ENCODE results near the gene CSNK2A1. TPM values are rescaled to one million over a fixed set of nuclear protein-coding genes. Genes with fewer than 3 reads are reported as not detected.

Gene CSNK2A1
- total and polyA plus RNA-seq, 11 donors, result 30.3 to 136 (median 119) TPM

DNA sequence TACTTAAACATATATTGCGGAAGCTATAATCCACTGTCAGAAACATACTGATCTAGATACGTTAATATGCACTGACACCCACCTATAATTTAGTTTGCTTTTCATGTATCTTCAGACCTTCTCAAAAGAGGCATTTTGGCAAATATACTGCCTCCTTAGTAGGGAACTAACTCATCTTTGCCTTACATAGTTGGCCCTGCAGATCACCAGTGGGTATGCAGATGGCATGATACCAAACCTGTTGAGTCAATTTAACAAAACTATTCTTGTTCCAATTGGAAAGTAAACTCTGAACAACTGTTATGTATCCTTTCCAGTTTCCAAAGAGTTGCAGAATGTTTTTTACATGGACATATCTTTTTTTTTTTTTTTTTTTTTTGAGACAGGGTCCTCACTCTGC lies 45.6 kb downstream of the CSNK2A1 start:
- Histone ChIP-seq H3K4me1 (peaks cover 0 to 21% (median 6%) of the 10 kb centered on the region in 12 donors), H3K4me3 (no peak overlapping the region), H3K9me3 (no peaks in the 10 kb centered on the region), H3K27ac (no peak overlapping the region), H3K27me3 (no peaks in the 10 kb centered on the region), H3K36me3 (peaks cover 0 to 100% (median 96%) of the 10 kb centered on the region in 9 donors)
- WGBS, 4 donors, result 97 to 99% (median 98%) methylated on average over 2 of the region's 2 CpGs
- DNase-seq, result no peak
- no peak for TF ChIP-seq POLR2A (IDR thresholded peaks at IDR 0.05)
- no peak for TF ChIP-seq CTCF (IDR thresholded peaks at IDR 0.05)
- no peak for ATAC-seq
- intact Hi-C loops (cut with DNase I), result no loop called here

DNA sequence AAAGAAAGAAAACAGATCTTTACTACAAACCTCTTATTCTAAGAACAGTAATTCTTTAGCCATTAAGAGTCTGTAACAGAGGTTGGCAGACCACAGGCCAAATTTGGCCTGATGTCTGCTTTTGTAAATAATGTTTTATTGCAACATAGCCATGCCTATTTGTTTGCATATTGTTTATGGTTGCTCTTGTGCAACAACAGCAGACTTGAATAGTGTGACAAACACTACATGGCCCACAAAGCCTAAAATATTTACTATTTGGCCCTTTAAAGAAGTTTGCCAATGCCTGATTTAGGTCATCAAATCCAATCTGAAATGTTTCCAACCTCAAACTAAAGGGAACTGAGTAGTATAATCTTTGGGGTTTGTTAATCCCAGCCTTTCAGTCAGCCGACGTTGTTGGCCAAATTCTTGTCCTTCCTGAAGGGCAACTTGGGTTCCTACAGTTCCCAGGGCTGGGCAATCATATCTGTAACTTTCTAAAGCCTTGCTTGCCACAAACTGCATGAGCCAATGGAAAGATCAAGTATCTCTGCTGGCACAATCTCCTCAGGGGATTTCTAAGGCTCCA lies 47.4 kb downstream of the CSNK2A1 start:
- 39 to 48% (median 43%) methylated on average over 2 of the region's 2 CpGs for WGBS, 4 donors
- peak; percentile 65 to 83 (median 75) for ATAC-seq
- no peak for TF ChIP-seq POLR2A (IDR thresholded peaks at IDR 0.05)
- no peak for TF ChIP-seq CTCF (IDR thresholded peaks at IDR 0.05)
- DNase-seq, result no peak
- H3K4me1 ChIP-seq, result peaks cover 0 to 28% (median 6%) of the 10 kb centered on the region in 12 donors
- H3K36me3 ChIP-seq, result peaks cover 0 to 98% (median 96%) of the 10 kb centered on the region in 9 donors
- no peak overlapping the region for H3K4me3 ChIP-seq
- no peaks in the 10 kb centered on the region for H3K9me3 ChIP-seq
- no peaks in the 10 kb centered on the region for H3K27me3 ChIP-seq
- peak overlapping the region in 10 of 12 donors; percentile 16 to 73 (median 34) for H3K27ac ChIP-seq
- intact Hi-C loops (cut with DNase I), result no loop called here

DNA sequence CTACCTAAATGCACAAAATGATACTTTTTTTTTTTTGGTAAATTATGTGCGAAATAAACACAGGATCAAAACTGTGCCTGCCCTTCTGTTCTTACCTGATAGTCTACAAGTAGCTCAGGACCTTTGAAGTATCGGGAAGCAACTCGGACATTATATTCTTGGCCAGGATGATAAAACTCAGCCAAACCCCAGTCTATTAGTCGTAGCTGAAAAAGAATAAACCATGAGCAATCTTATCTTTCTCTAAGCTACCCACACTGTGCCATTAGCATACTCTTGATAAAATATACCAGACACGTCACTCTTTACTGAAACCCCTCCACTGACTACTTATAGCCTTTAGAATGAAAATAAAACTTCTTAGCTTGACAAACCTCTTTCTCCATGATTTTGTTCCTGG lies 51.4 kb downstream of the CSNK2A1 start:
- Histone ChIP-seq H3K27ac (no peak overlapping the region), H3K4me3 (no peak overlapping the region), H3K27me3 (no peaks in the 10 kb centered on the region), H3K4me1 (peaks cover 0 to 28% (median 6%) of the 10 kb centered on the region in 12 donors), H3K9me3 (no peaks in the 10 kb centered on the region), H3K36me3 (peaks cover 0 to 98% (median 96%) of the 10 kb centered on the region in 9 donors)
- DNase-seq (no peak), ATAC-seq (no peak)
- intact Hi-C loops (cut with DNase I), result no loop called here
- TF ChIP-seq POLR2A (IDR thresholded peaks at IDR 0.05) (no peak), CTCF (IDR thresholded peaks at IDR 0.05) (no peak)
- WGBS, 4 donors, result 62 to 68% (median 63%) methylated on average over 5 of the region's 5 CpGs

- intact Hi-C loops (cut with DNase I), result no loop called here
- no peak for DNase-seq
- TF ChIP-seq POLR2A (IDR thresholded peaks at IDR 0.05) (no peak), CTCF (IDR thresholded peaks at IDR 0.05) (no peak)
- no peaks in the 10 kb centered on the region for H3K27me3 ChIP-seq
- 79 to 87% (median 80%) methylated on average over 4 of the region's 4 CpGs for whole genome bisulfite sequencing, 4 donors
- peaks cover 0 to 100% (median 96%) of the 10 kb centered on the region in 9 donors for H3K36me3 ChIP-seq
- no peak for ATAC-seq
- H3K4me1 ChIP-seq, result peaks cover 0 to 18% (median 4%) of the 10 kb centered on the region in 12 donors
- H3K9me3 ChIP-seq, result no peaks in the 10 kb centered on the region
- H3K4me3 ChIP-seq, result no peak overlapping the region
- no peak overlapping the region for H3K27ac ChIP-seq
Measured at GRCh38 chr20:487655-488054, 55.9 kb downstream of the CSNK2A1 start.
